GM23338 (cell line): Measurements from ENCODE around the gene SMAGP. TPM values are rescaled to one million over a fixed set of nuclear protein-coding genes. Genes with fewer than 3 reads are reported as not detected.

Experiments used
- ATAC-seq: fragments of 200-7000 bp; cut with Tn5 transposase; 3 replicates; pipeline ENCODE4 v1.9.1; 2020
- DNase-seq: peaks from one replicate; pipeline ENCODE4 v3.0.0-alpha.2; 2015; ENCODE audit warnings: low spot score
- H2AFZ ChIP-seq: fragments of 200-600 bp; sonication (generic); 2 replicates; pipeline ENCODE4 v1.8.0; 2016; ENCODE audit warnings: antibody characterized with exemption, mild to moderate bottlenecking, moderate library complexity
- H3F3A ChIP-seq: fragments of 200-600 bp; sonication (generic); replicated peaks from 2 replicates; pipeline ENCODE4 v1.8.0; 2017; ENCODE audit warnings: antibody characterized with exemption, mixed run types, low read depth
- H3K27ac ChIP-seq: fragments of 200-600 bp; sonication (generic); 2 replicates; pipeline ENCODE4 v1.6.1; 2016; ENCODE audit warnings: low read depth
- H3K27me3 ChIP-seq: fragments of 200-600 bp; sonication (generic); 2 replicates; pipeline ENCODE4 v1.8.0; 2016; ENCODE audit warnings: mild to moderate bottlenecking, mixed run types, moderate library complexity; ENCODE audit not compliant: insufficient read depth
- H3K36me3 ChIP-seq: fragments of 200-600 bp; sonication (generic); 2 replicates; pipeline ENCODE4 v1.8.0; 2016; ENCODE audit warnings: mild to moderate bottlenecking; ENCODE audit not compliant: insufficient read depth
- H3K4me1 ChIP-seq: fragments of 200-600 bp; sonication (generic); 2 replicates; pipeline ENCODE4 v1.8.0; 2016; ENCODE audit warnings: mild to moderate bottlenecking, moderate library complexity; ENCODE audit not compliant: insufficient read depth
- H3K4me2 ChIP-seq: fragments of 200-600 bp; sonication (generic); 2 replicates; pipeline ENCODE4 v1.7.1; 2017; ENCODE audit warnings: mixed run types
- H3K4me3 ChIP-seq: fragments of 200-600 bp; sonication (generic); 2 replicates; pipeline ENCODE4 v1.6.1; 2016; ENCODE audit warnings: mixed run types
- H3K79me2 ChIP-seq: fragments of 200-600 bp; sonication (generic); replicated peaks from 2 replicates; pipeline ENCODE4 v1.8.0; 2017; ENCODE audit warnings: mild to moderate bottlenecking; ENCODE audit not compliant: insufficient read depth
- H3K9me2 ChIP-seq: fragments of 200-600 bp; sonication (generic); 2 replicates; pipeline ENCODE4 v1.8.0; 2017; ENCODE audit not compliant: insufficient read depth
- H4K20me1 ChIP-seq: fragments of 200-600 bp; sonication (generic); replicated peaks from 2 replicates; pipeline ENCODE4 v1.8.0; 2017; ENCODE audit warnings: mild to moderate bottlenecking; ENCODE audit not compliant: insufficient read depth
- H3K27ac Mint-ChIP-seq: 2 replicates; pipeline ENCODE4 v1.8.0; 2020; ENCODE audit warnings: inconsistent platforms, mild to moderate bottlenecking, moderate library complexity, mixed read lengths
- H3K27me3 Mint-ChIP-seq: 3 replicates; pipeline ENCODE4 v1.8.0; 2022; ENCODE audit warnings: low read depth, mild to moderate bottlenecking, moderate library complexity, mixed read lengths, inconsistent platforms; ENCODE audit not compliant: insufficient read depth, poor library complexity
- H3K36me3 Mint-ChIP-seq: 3 replicates; pipeline ENCODE4 v1.8.0; 2021; ENCODE audit warnings: low read depth, mild to moderate bottlenecking, inconsistent platforms, moderate library complexity, mixed read lengths
- H3K4me1 Mint-ChIP-seq: 3 replicates; pipeline ENCODE4 v1.8.0; 2020; ENCODE audit warnings: mild to moderate bottlenecking, inconsistent platforms, mixed read lengths
- H3K4me3 Mint-ChIP-seq: 3 replicates; pipeline ENCODE4 v1.8.0; 2021; ENCODE audit warnings: moderate library complexity, mild to moderate bottlenecking, inconsistent platforms, mixed read lengths
- H3K9me3 Mint-ChIP-seq: 3 replicates; pipeline ENCODE4 v1.8.0; 2020; ENCODE audit warnings: moderate library complexity, mild to moderate bottlenecking, inconsistent platforms, mixed read lengths
- EZH2phosphoT487 ChIP-seq: fragments of 200-600 bp; sonication (generic); IDR thresholded peaks from one replicate; pipeline ENCODE4 v1.8.1; 2018; ENCODE audit warnings: antibody characterized with exemption; ENCODE audit not compliant: unreplicated experiment
- JUNB ChIP-seq: IDR thresholded peaks from one replicate; pipeline ENCODE4 v1.6.1; 2016; ENCODE audit warnings: antibody characterized with exemption; ENCODE audit not compliant: unreplicated experiment
- REST ChIP-seq: IDR thresholded peaks from one replicate; pipeline ENCODE4 v1.6.1; 2018; ENCODE audit warnings: antibody characterized with exemption; ENCODE audit not compliant: unreplicated experiment
- STAT1 ChIP-seq: IDR thresholded peaks from one replicate; pipeline ENCODE4 v1.6.1; 2016; ENCODE audit warnings: antibody characterized with exemption; ENCODE audit not compliant: unreplicated experiment
- ZNF114 ChIP-seq: fragments of 250-450 bp; sonication (Bioruptor Pico); IDR thresholded peaks from 2 replicates; pipeline ENCODE4 v1.5.0; 2020; ENCODE audit warnings: mild to moderate bottlenecking, moderate library complexity
- polyA plus RNA-seq: library from polyadenylated mRNA; unstranded; fragments of >200 nt; fragmentation: Nextera tagmentation; extraction: Ambion mirVana; gene quantifications from 2 replicates; pipeline ENCODE4 v1.2.1, GENCODE V29; 2016
- total RNA-seq: library from RNA; depleted of rRNA; stranded (reverse); fragments of >200 nt; shearing (Covaris generic); gene quantifications from 2 replicates; pipeline ENCODE4 v1.2.3, GENCODE V29; 2014
- TF ChIP-seq, protein P1 (sequence below): fragments of 250-450 bp; sonication (Bioruptor Pico); IDR thresholded peaks from 2 replicates; pipeline ENCODE4 v1.5.0; 2020; ENCODE audit warnings: mild to moderate bottlenecking, moderate library complexity

SMAGP gene
- total and polyA plus RNA-seq, 2 experiments from 2014 or later: 4.7 to 8.2 TPM

- no peak for ATAC-seq
- H3K4me1 Mint-ChIP-seq: peaks cover 29% of the 10 kb centered on the region
- H3K9me2 ChIP-seq: no peaks in the 10 kb centered on the region
- H3K27ac Mint-ChIP-seq: no peak overlapping the region
- H4K20me1 ChIP-seq: no peaks in the 10 kb centered on the region; the same call in 1 of the 2 replicates
- H2AFZ ChIP-seq: no peak overlapping the region
- no peaks in the 10 kb centered on the region for H3K9me3 Mint-ChIP-seq
- H3K79me2 ChIP-seq: peaks cover 7% of the 10 kb centered on the region
- H3K4me2 ChIP-seq: no peak overlapping the region
- no peaks in the 10 kb centered on the region for H3K27me3 ChIP-seq
- H3K36me3 ChIP-seq: peaks cover 28% of the 10 kb centered on the region
- H3F3A ChIP-seq: 0 out of 2 replicates have a peak, but pooled peaks cover 10% of the 10 kb centered on the region
- peaks cover 40% of the 10 kb centered on the region for H3K36me3 Mint-ChIP-seq
- H3K27ac ChIP-seq: peak overlapping the region; percentile 56; the same call in 1 of the 2 replicates
- H3K4me3 Mint-ChIP-seq: no peak overlapping the region
- H3K4me1 ChIP-seq: peaks cover 30% of the 10 kb centered on the region
- DNase-seq: no peak
- peaks cover 6% of the 10 kb centered on the region for H3K27me3 Mint-ChIP-seq
- TF ChIP-seq, protein P1, sequence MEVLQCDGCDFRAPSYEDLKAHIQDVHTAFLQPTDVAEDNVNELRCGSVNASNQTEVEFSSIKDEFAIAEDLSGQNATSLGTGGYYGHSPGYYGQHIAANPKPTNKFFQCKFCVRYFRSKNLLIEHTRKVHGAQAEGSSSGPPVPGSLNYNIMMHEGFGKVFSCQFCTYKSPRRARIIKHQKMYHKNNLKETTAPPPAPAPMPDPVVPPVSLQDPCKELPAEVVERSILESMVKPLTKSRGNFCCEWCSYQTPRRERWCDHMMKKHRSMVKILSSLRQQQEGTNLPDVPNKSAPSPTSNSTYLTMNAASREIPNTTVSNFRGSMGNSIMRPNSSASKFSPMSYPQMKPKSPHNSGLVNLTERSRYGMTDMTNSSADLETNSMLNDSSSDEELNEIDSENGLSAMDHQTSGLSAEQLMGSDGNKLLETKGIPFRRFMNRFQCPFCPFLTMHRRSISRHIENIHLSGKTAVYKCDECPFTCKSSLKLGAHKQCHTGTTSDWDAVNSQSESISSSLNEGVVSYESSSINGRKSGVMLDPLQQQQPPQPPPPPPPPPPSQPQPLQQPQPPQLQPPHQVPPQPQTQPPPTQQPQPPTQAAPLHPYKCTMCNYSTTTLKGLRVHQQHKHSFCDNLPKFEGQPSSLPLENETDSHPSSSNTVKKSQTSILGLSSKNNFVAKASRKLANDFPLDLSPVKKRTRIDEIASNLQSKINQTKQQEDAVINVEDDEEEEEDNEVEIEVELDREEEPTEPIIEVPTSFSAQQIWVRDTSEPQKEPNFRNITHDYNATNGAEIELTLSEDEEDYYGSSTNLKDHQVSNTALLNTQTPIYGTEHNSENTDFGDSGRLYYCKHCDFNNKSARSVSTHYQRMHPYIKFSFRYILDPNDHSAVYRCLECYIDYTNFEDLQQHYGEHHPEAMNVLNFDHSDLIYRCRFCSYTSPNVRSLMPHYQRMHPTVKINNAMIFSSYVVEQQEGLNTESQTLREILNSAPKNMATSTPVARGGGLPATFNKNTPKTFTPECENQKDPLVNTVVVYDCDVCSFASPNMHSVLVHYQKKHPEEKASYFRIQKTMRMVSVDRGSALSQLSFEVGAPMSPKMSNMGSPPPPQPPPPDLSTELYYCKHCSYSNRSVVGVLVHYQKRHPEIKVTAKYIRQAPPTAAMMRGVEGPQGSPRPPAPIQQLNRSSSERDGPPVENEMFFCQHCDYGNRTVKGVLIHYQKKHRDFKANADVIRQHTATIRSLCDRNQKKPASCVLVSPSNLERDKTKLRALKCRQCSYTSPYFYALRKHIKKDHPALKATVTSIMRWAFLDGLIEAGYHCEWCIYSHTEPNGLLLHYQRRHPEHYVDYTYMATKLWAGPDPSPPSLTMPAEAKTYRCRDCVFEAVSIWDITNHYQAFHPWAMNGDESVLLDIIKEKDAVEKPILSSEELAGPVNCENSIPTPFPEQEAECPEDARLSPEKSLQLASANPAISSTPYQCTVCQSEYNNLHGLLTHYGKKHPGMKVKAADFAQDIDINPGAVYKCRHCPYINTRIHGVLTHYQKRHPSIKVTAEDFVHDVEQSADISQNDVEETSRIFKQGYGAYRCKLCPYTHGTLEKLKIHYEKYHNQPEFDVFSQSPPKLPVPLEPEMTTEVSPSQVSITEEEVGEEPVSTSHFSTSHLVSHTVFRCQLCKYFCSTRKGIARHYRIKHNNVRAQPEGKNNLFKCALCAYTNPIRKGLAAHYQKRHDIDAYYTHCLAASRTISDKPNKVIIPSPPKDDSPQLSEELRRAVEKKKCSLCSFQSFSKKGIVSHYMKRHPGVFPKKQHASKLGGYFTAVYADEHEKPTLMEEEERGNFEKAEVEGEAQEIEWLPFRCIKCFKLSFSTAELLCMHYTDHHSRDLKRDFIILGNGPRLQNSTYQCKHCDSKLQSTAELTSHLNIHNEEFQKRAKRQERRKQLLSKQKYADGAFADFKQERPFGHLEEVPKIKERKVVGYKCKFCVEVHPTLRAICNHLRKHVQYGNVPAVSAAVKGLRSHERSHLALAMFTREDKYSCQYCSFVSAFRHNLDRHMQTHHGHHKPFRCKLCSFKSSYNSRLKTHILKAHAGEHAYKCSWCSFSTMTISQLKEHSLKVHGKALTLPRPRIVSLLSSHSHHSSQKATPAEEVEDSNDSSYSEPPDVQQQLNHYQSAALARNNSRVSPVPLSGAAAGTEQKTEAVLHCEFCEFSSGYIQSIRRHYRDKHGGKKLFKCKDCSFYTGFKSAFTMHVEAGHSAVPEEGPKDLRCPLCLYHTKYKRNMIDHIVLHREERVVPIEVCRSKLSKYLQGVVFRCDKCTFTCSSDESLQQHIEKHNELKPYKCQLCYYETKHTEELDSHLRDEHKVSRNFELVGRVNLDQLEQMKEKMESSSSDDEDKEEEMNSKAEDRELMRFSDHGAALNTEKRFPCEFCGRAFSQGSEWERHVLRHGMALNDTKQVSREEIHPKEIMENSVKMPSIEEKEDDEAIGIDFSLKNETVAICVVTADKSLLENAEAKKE (CRISPR knock-in tag): no peak
- no peak for TF ChIP-seq JUNB
- no peak for TF ChIP-seq STAT1
- TF ChIP-seq ZNF114 (CRISPR knock-in tag): no peak
- TF ChIP-seq REST: no peak
- no peak for TF ChIP-seq EZH2phosphoT487
- H3K4me3 ChIP-seq: no peak overlapping the region
Measured at GRCh38 chr12:51245476-51246253, 24.6 kb downstream of the SMAGP start.
